ENCODE results near the gene NME3. TPM values are rescaled to one million over a fixed set of nuclear protein-coding genes. Genes with fewer than 3 reads are reported as not detected.

NME3 gene
- total RNA-seq, 1 experiment from 2014 or later = 76.9 TPM

DNA sequence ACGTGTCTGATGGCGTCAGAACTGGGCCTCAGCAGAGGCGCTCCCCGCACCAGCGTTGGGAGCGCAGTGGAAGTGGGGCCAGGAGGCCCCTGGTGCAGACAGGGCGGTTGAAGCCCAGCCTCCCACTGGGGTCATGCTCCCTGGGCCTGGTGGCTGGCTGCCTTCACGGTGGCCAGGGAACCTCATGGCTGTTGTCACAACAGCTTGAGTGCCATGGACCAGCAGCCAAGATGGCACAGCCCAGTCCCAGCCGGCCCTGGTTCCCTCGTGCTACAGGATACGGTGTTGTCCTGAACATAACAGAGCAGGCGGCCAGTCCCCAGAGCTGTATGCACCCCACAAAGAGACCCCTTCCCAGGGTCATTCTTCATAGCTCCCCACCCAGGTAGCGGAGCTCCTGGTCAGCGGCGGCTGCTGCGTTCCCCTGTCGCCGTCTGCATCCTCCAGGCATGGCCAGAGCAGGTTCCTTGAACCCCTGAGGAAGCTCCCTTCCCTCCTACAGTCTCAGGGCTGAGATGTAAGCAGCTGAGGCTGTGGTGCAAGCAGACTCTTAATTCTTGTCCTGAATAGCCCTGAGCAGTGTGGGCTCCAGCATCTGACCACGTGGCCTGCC, 29.7 kb downstream of the NME3 start:
- Histone ChIP-seq H3K56ac (ENCODE audit: insufficient read length, low read depth, low read length) (no peak overlapping the region), H3K9ac (ENCODE audit: extremely low read depth, insufficient read length, low read length) (no peak overlapping the region), H2AFZ (ENCODE audit: low read length) (no peak overlapping the region), H3K4me1 (ENCODE audit: insufficient read depth, low read length) (no peaks in the 10 kb centered on the region), H3K79me2 (ENCODE audit: insufficient read depth, low read length) (no peaks in the 10 kb centered on the region), H3K14ac (ENCODE audit: insufficient read depth, low read length) (no peak overlapping the region), H2BK120ac (ENCODE audit: low read depth, low read length, poor library complexity, severe bottlenecking) (no peak overlapping the region), H3T11ph (ENCODE audit: low read length) (no peak overlapping the region), H3K4me2 (ENCODE audit: insufficient read depth, insufficient read length, low read length) (no peak overlapping the region), H4K20me1 (ENCODE audit: control insufficient read depth, insufficient read depth, insufficient read length) (peaks cover 3% of the 10 kb centered on the region), H2BK5ac (ENCODE audit: insufficient read length, low read length) (no peak overlapping the region), H3K79me1 (ENCODE audit: insufficient read depth, low read depth, low read length, poor library complexity, severe bottlenecking) (no peaks in the 10 kb centered on the region), H3K9me3 (ENCODE audit: control insufficient read depth, low read depth, low read length) (peaks cover 15% of the 10 kb centered on the region), H3K23ac (ENCODE audit: insufficient read length, low read depth, low read length) (no peak overlapping the region), H2BK20ac (ENCODE audit: low read depth, low read length, poor library complexity, severe bottlenecking) (no peak overlapping the region), H3K27ac (ENCODE audit: insufficient read length, low read depth, low read length) (no peak overlapping the region), H4K91ac (ENCODE audit: insufficient read length, low read depth, low read length) (no peak overlapping the region), H4K8ac (replicated peaks; ENCODE audit: insufficient read length, low read depth, low read length) (no peak overlapping the region), H3K23me2 (ENCODE audit: insufficient read length, low read depth, low read length, poor library complexity, severe bottlenecking) (no peaks in the 10 kb centered on the region), H2BK15ac (ENCODE audit: low read depth, low read length) (no peak overlapping the region), H2BK12ac (ENCODE audit: insufficient read length, low read depth, low read length) (no peak overlapping the region), H3K4ac (ENCODE audit: low read depth, low read length) (no peak overlapping the region), H3K18ac (ENCODE audit: insufficient read length, low read depth, low read length) (no peak overlapping the region), H4K5ac (ENCODE audit: insufficient read length, low read depth, low read length) (no peak overlapping the region), H2AK5ac (ENCODE audit: insufficient read length, low read length) (no peak overlapping the region), H3K27me3 (ENCODE audit: insufficient read depth, low read length) (no peaks in the 10 kb centered on the region)
- Mint-ChIP-seq H3K4me1 (no peaks in the 10 kb centered on the region), H3K9me3 (no peaks in the 10 kb centered on the region), H3K27me3 (ENCODE audit: low read depth) (no peaks in the 10 kb centered on the region; the same call in 1 of the 2 replicates), H3K36me3 (ENCODE audit: insufficient read depth in 1 of 3, low read depth in 3 of 3) (peaks cover 0 to 3% (median 0%) of the 10 kb centered on the region in 3 experiments; a peak in 3 of 7 replicates), H3K4me3 (no peak overlapping the region), H3K27ac (no peak overlapping the region)
- no CpG with 5 or more reads among the region's 19 CpGs for WGBS (ENCODE audit: extremely low coverage, insufficient read length, low lambda C conversion rate)
- TF ChIP-seq, protein P1, sequence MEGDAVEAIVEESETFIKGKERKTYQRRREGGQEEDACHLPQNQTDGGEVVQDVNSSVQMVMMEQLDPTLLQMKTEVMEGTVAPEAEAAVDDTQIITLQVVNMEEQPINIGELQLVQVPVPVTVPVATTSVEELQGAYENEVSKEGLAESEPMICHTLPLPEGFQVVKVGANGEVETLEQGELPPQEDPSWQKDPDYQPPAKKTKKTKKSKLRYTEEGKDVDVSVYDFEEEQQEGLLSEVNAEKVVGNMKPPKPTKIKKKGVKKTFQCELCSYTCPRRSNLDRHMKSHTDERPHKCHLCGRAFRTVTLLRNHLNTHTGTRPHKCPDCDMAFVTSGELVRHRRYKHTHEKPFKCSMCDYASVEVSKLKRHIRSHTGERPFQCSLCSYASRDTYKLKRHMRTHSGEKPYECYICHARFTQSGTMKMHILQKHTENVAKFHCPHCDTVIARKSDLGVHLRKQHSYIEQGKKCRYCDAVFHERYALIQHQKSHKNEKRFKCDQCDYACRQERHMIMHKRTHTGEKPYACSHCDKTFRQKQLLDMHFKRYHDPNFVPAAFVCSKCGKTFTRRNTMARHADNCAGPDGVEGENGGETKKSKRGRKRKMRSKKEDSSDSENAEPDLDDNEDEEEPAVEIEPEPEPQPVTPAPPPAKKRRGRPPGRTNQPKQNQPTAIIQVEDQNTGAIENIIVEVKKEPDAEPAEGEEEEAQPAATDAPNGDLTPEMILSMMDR (conservative IDR thresholded peaks at IDR 0.05) = no peak
- no peak for DNase-seq

Data from H9 (cell line).